Endometrium (tissue), 2 donors: ENCODE data around the gene LRRC3C.
"Not testable (repeated sequence)": the region's sequence is repeated elsewhere in the genome, so short reads cannot be mapped to it uniquely, and the experiment has no call there.

Source experiments
- FAIRE-seq: peaks from 2 replicates; lab custom pipeline; 2012; peaks lifted over from hg19 to GRCh38; lab: Jason Lieb, UNC
- donor health status: control.
- donor health status: control.

Gene LRRC3C

GRCh38 chr17:39946551-39947330 lies 19.2 kb downstream of the LRRC3C start:
- no peak for FAIRE-seq

- FAIRE-seq = not testable (repeated sequence)
Measured at GRCh38 chr17:39948489-39948828, 20.9 kb downstream of the LRRC3C start.

GRCh38 chr17:39949028-39949427 lies 21.5 kb downstream of the LRRC3C start:
- no peak for FAIRE-seq

GRCh38 chr17:39950871-39951348 lies 23.4 kb downstream of the LRRC3C start:
- FAIRE-seq = no peak

GRCh38 chr17:39951924-39952679 lies 24.6 kb downstream of the LRRC3C start:
- FAIRE-seq = no peak

GRCh38 chr17:39952680-39953470 lies 25.3 kb downstream of the LRRC3C start:
- FAIRE-seq = no peak

- no peak for FAIRE-seq
Measured at GRCh38 chr17:39953471-39953888, 25.9 kb downstream of the LRRC3C start.

- no peak for FAIRE-seq
Measured at GRCh38 chr17:39954876-39955275, 27.3 kb downstream of the LRRC3C start.

GRCh38 chr17:39955726-39956225 lies 28.2 kb downstream of the LRRC3C start:
- no peak for FAIRE-seq

GRCh38 chr17:39960524-39961041 lies 33.1 kb downstream of the LRRC3C start:
- no peak for FAIRE-seq

GRCh38 chr17:39962642-39963220 lies 35.2 kb downstream of the LRRC3C start, which contains the start of gene GSDMA:
GSDMA (plus strand) TSS chr17:39963004; CDS start chr17:39965688, 2,684 bp downstream.
- FAIRE-seq = no peak

GRCh38 chr17:39963829-39964228 lies 36.3 kb downstream of the LRRC3C start:
- FAIRE-seq = no peak

- no peak for FAIRE-seq
Measured at GRCh38 chr17:39965017-39965699, 37.6 kb downstream of the LRRC3C start.

- FAIRE-seq = no peak
Measured at GRCh38 chr17:39966771-39967170, 39.2 kb downstream of the LRRC3C start.

- no peak for FAIRE-seq
Measured at GRCh38 chr17:39968761-39969160, 41.2 kb downstream of the LRRC3C start.

GRCh38 chr17:39969375-39969774 lies 41.8 kb downstream of the LRRC3C start:
- FAIRE-seq = no peak

GRCh38 chr17:39970157-39970692 lies 42.7 kb downstream of the LRRC3C start:
- no peak for FAIRE-seq

GRCh38 chr17:39971076-39971603 lies 43.6 kb downstream of the LRRC3C start:
- FAIRE-seq = no peak

- no peak for FAIRE-seq
Measured at GRCh38 chr17:39972271-39972670, 44.7 kb downstream of the LRRC3C start.

- FAIRE-seq = no peak
Measured at GRCh38 chr17:39973496-39973895, 46.0 kb downstream of the LRRC3C start.
